A375 (cell line): ENCODE results near the gene OR51B2. TPM values are rescaled to one million over a fixed set of nuclear protein-coding genes. Genes with fewer than 3 reads are reported as not detected.

ENCODE experiments used
- small RNA-seq: library from RNA; depleted of rRNA; stranded (forward); fragments of <200 nt; gene quantifications from one replicate; pipeline ENCODE3, GENCODE V24; 2014
- total RNA-seq: library from RNA; depleted of rRNA; stranded (reverse); fragments of >200 nt; shearing (Covaris generic); gene quantifications from 2 replicates; pipeline ENCODE4 v1.2.3, GENCODE V29; 2014; rRNA removed

Gene OR51B2
- total RNA-seq, result 0.85 and 1.4 TPM in 2 replicates

GRCh38 chr11:5324197-5324596 is at the start of gene OR51B2:
Gene OR51B2, minus strand, starts transcription at chr11:5324297. Its CDS starts 0 bp downstream, at chr11:5324297.

GRCh38 chr11:5351208-5351607 is 27.1 kb upstream of the OR51B2 start, which contains the start of gene OR51B6:
Gene OR51B6, plus strand, starts transcription at chr11:5351508. Its CDS starts 0 bp downstream, at chr11:5351508.

GRCh38 chr11:5343474-5344335 is 19.6 kb upstream of the OR51B2 start, which contains the start of gene OR51B5:
Gene OR51B5, minus strand, starts transcription at chr11:5343524. Its CDS starts 0 bp downstream, at chr11:5343524.

GRCh38 chr11:5301846-5302245 is 22.3 kb downstream of the OR51B2 start, which contains the start of gene OR51B4:
Gene OR51B4, minus strand, starts transcription at chr11:5301946. Its CDS starts 0 bp downstream, at chr11:5301946.

Small RNAs within 50 kb of the gene (small RNA-seq; reads per million reads assigned to genes)
- gene AC104389.3, result not detected

Other genes with a start within 250 kb of the OR51B2 start
- gene OR52A5, start 185.9 kb downstream of the OR51B2 start, total RNA-seq, result not detected in 2 replicates
- not detected in 2 replicates for gene OR52A1, start 169.5 kb downstream of the OR51B2 start, total RNA-seq
- gene OR51V1, start 123.6 kb downstream of the OR51B2 start, total RNA-seq, result not detected in 2 replicates
- gene HBB, start 97.2 kb downstream of the OR51B2 start, total RNA-seq, result not detected in 2 replicates
- not detected in 2 replicates for gene HBD, start 89.8 kb downstream of the OR51B2 start, total RNA-seq
- not detected in 2 replicates for gene HBG1, start 74.4 kb downstream of the OR51B2 start, total RNA-seq
- gene HBG2, start 69.5 kb downstream of the OR51B2 start, total RNA-seq, result 2.7 and 3.2 TPM in 2 replicates
- gene HBE1, start 54.4 kb downstream of the OR51B2 start, total RNA-seq, result 40.6 and 51.6 TPM in 2 replicates
- 4.0 and 7.5 TPM in 2 replicates for gene OR51B4, start 22.4 kb downstream of the OR51B2 start, total RNA-seq
- gene OR51B5, start 19.2 kb upstream of the OR51B2 start, total RNA-seq, result 15.1 and 23.2 TPM in 2 replicates
- not detected in 2 replicates for gene OR51B6, start 27.2 kb upstream of the OR51B2 start, total RNA-seq
- not detected in 2 replicates for gene OR51M1, start 59.5 kb upstream of the OR51B2 start, total RNA-seq
- not detected in 2 replicates for gene OR51Q1, start 97.8 kb upstream of the OR51B2 start, total RNA-seq
- gene OR51I1, start 117.2 kb upstream of the OR51B2 start, total RNA-seq, result 0.57 and 1.0 TPM in 2 replicates
- gene OR51I2, start 125.0 kb upstream of the OR51B2 start, total RNA-seq, result not detected in 2 replicates
- 0.13 TPM in 1 of 2 replicates, not detected in the other for gene OR52D1, start 164.4 kb upstream of the OR51B2 start, total RNA-seq
- gene UBQLN3, start 185.7 kb upstream of the OR51B2 start, total RNA-seq, result not detected in 2 replicates
- not detected in 2 replicates for gene UBQLNL, start 192.4 kb upstream of the OR51B2 start, total RNA-seq
- gene OR52H1, start 224.2 kb upstream of the OR51B2 start, total RNA-seq, result not detected in 2 replicates